NCI-H1105 treated with DMSO at 0.1 percent for 48 hours (cell line): ENCODE results near the gene GNG4.
"Not testable (repeated sequence)": the region's sequence is repeated elsewhere in the genome, so short reads cannot be mapped to it uniquely, and the experiment has no call there.

ENCODE experiments used
- DNase-seq: peaks from one replicate; lab custom pipeline; 2025; lab: John Stamatoyannopoulos, UW

GNG4 gene

DNA sequence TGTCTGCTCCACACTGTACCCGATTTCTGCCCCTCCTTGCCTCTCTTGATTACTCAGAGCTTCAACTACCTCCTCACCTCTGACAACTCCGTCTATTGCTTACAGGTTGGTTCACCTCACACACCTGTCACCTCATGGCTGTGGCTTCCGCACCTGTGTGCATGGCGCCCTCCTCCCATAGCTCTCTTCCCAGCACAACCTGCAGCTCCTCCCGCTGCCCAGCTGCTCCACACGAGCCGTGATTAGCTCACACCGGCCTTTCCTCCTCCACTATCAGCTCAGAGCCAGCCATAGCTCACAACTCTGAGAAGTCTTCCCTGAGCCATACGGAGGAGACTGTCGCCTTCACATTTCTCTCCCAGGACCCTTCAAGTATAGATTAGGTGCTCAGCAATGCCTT lies 67.5 kb downstream of the GNG4 start:
- no peak for DNase-seq

GRCh38 chr1:235579891-235580290 lies 69.7 kb downstream of the GNG4 start:
- DNase-seq, result no peak

- no peak for DNase-seq
Observed at GRCh38 chr1:235575597-235575996, 74.0 kb downstream of the GNG4 start.

DNA sequence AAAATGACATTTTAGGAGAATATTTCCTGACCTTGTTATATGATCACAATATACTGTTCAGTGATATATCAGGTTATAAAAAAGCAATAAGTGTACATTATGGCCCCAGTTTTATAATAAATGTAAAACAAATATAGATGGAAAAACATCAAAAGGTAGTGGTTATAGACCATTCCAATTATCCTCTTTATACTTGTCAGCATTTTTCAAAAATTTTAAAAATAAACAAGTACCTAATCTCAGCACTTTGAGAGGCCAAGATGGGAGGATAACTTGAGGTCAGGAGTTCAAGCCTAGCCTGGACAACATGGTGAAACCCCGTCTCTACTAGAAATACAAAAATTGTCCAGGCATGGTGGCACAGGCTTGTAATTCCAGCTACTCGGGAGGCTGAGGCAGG lies 75.7 kb downstream of the GNG4 start:
- no peak for DNase-seq

GRCh38 chr1:235572971-235573370 lies 76.6 kb downstream of the GNG4 start:
- not testable (repeated sequence) for DNase-seq

- no peak for DNase-seq
Observed at GRCh38 chr1:235571482-235571881, 78.1 kb downstream of the GNG4 start.

- DNase-seq, result no peak
Observed at GRCh38 chr1:235567812-235568503, 81.6 kb downstream of the GNG4 start.

DNA sequence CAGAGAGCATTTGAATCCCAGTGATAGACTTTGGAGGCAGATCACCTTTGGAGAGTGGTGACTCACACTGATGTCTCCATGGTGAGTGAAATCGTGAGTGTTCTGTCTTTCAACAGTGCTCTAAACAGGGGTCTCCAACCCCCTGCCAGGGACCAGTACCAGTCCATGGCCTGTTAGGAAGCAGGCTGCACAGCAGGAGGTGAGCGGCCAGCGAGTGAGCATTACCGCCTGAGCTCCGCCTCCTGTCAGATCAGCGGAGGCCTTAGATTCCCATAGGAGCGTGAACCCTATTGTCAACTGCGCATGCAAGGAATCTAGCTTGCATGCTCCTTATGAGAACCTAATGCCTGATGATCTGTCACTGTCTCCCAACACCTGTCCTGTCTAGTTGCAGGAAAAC lies 83.5 kb downstream of the GNG4 start:
- no peak for DNase-seq

DNA sequence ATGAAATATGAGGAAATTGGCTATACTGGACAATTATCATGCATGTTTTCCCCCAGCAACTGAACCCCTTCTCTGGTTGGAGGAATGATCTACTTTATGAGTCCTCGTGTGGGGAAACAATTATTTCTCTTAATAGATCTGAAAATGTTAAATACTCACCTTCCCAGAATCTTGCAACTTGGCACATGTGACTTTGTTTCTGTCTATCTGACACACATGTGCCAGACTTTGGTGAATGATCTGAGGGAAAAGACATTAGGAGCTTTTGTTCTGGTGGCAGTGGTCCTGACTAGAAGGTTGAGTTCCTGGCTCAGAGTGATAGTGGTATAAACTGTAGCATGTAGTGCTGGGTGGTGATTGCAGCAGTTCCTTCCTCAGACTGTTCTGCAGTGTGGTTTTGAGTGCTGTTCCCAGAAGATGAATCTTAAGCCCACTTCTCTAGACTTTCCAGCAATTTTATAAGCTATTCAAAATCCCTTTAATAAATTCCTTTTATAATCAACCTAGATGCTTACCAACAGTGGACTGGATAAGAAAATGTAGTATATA lies 86.0 kb downstream of the GNG4 start:
- no peak for DNase-seq

DNA sequence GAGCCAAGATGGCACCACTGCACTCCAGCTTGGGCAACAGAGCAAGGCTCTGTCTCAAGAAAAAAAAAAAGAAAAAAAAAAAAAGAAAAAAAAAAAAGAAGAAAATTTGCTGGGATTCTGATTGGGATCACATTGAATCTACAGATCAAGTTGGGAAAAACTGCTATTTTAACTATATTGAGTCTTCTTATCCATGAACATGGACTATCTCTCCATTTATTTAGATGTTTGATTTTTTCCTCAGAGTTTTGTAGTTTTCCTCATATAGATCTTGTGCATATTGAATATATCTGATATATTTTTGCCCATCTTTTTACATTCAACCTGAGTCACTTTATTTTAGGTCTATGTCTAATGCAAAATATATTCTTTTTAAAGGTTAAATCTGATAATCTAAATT lies 87.0 kb downstream of the GNG4 start:
- DNase-seq, result no peak

GRCh38 chr1:235558621-235559169 lies 90.9 kb downstream of the GNG4 start:
- no peak for DNase-seq

GRCh38 chr1:235557495-235557894 lies 92.1 kb downstream of the GNG4 start:
- no peak for DNase-seq

- no peak for DNase-seq
Observed at GRCh38 chr1:235556807-235557206, 92.8 kb downstream of the GNG4 start.

DNA sequence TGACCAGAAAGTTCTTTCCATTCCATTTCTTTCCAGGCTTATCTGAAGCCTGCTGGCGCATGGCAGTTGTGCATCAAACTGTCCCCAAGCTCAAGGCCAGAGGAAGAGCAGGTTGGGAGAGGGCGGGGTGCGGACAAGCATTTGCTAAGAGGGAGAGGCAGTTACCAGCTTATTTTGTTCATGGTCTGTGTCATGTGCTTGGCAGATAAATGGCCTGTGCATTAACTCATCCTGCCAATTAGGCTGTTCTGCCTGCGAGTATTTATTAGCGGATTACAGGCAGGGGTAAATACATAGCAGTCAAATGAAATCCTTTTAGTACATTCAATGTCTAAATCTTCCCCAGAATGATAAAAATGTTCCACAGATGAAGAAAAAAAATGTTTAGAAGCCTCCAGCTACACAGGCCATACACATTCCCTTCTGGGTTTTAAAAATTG lies 96.5 kb downstream of the GNG4 start:
- no peak for DNase-seq

- DNase-seq, result no peak
Observed at GRCh38 chr1:235552146-235552716, 97.4 kb downstream of the GNG4 start.

- DNase-seq, result no peak
Observed at GRCh38 chr1:235549351-235550139, 100.0 kb downstream of the GNG4 start.

- DNase-seq, result not testable (repeated sequence)
Observed at GRCh38 chr1:235546369-235547155, 103.0 kb downstream of the GNG4 start.

GRCh38 chr1:235545292-235545930 lies 104.2 kb downstream of the GNG4 start:
- no peak for DNase-seq

GRCh38 chr1:235542845-235543244 lies 106.7 kb downstream of the GNG4 start:
- DNase-seq, result not testable (repeated sequence)

- no peak for DNase-seq
Observed at GRCh38 chr1:235533476-235534168, 116.0 kb downstream of the GNG4 start.

- no peak for DNase-seq
Observed at GRCh38 chr1:235532360-235532759, 117.2 kb downstream of the GNG4 start.
